HepG2 (cell line): ENCODE results near the gene PDP2. TPM values are rescaled to one million over a fixed set of nuclear protein-coding genes. Genes with fewer than 3 reads are reported as not detected.

Source experiments
- ADNP ChIP-seq: sonication (generic); formaldehyde crosslinking; IDR thresholded peaks from 2 replicates; pipeline ENCODE4 v1.4.0; 2020; ENCODE audit warnings: missing genetic modification reagents
- DR1 ChIP-seq: sonication (generic); formaldehyde crosslinking; IDR thresholded peaks from 2 replicates; pipeline ENCODE4 v1.8.0; 2021; ENCODE audit warnings: mild to moderate bottlenecking, missing genetic modification reagents, inconsistent platforms
- ELF3 ChIP-seq: IDR thresholded peaks from 2 replicates; pipeline ENCODE4 v1.6.1; 2016; ENCODE audit warnings: missing genetic modification reagents, missing compliant biosample characterization
- ERF ChIP-seq: IDR thresholded peaks from 2 replicates; pipeline ENCODE4 v1.6.1; 2018; ENCODE audit warnings: missing biosample characterization, missing genetic modification reagents
- ETV6 ChIP-seq: sonication (generic); formaldehyde crosslinking; conservative IDR thresholded peaks from 2 replicates; pipeline ENCODE4 v1.4.0; 2020; ENCODE audit warnings: missing genetic modification reagents
- EZH2 ChIP-seq: conservative IDR thresholded peaks from 2 replicates; pipeline ENCODE4 v1.6.1; 2012; ENCODE audit warnings: mild to moderate bottlenecking, low read depth, low read length, moderate library complexity
- FOXA3 ChIP-seq: IDR thresholded peaks from 2 replicates; pipeline ENCODE4 v1.6.1; 2016; ENCODE audit warnings: missing genetic modification reagents, missing compliant biosample characterization
- GATA4 ChIP-seq: sonication (generic); IDR thresholded peaks from 2 replicates; pipeline ENCODE4 v1.6.1; 2016; ENCODE audit warnings: antibody characterized with exemption, low read depth, borderline replicate concordance
- HDAC2 ChIP-seq: sonication (generic); formaldehyde crosslinking; IDR thresholded peaks from 2 replicates; pipeline ENCODE4 v1.4.0; 2020; ENCODE audit warnings: missing genetic modification reagents
- MAX ChIP-seq: IDR thresholded peaks from 2 replicates; pipeline ENCODE4 v1.6.1; 2012; ENCODE audit warnings: inconsistent platforms
- NCOA1 ChIP-seq: sonication (generic); formaldehyde crosslinking; IDR thresholded peaks from 2 replicates; pipeline ENCODE4 v1.9.0; 2021; ENCODE audit warnings: missing genetic modification reagents
- NKX3-1 ChIP-seq: sonication (generic); formaldehyde crosslinking; IDR thresholded peaks from 2 replicates; pipeline ENCODE4 v1.5.0; 2020; ENCODE audit warnings: missing genetic modification reagents
- PRDM4 ChIP-seq: sonication (generic); formaldehyde crosslinking; IDR thresholded peaks from 2 replicates; pipeline ENCODE4 v1.9.0; 2021; ENCODE audit warnings: missing genetic modification reagents, borderline replicate concordance
- PRMT3 ChIP-seq: sonication (generic); formaldehyde crosslinking; IDR thresholded peaks from 2 replicates; pipeline ENCODE4 v1.8.1; 2022; ENCODE audit warnings: low read depth, mild to moderate bottlenecking, moderate library complexity, missing genetic modification reagents, borderline replicate concordance
- RXRB ChIP-seq: IDR thresholded peaks from 2 replicates; pipeline ENCODE4 v1.6.1; 2016; ENCODE audit warnings: borderline replicate concordance, missing genetic modification reagents, missing compliant biosample characterization
- SETDB1 ChIP-seq: sonication (generic); formaldehyde crosslinking; IDR thresholded peaks from 2 replicates; pipeline ENCODE4 v1.5.1; 2020; ENCODE audit warnings: missing genetic modification reagents, mild to moderate bottlenecking, borderline replicate concordance
- SIX4 ChIP-seq: sonication (generic); formaldehyde crosslinking; IDR thresholded peaks from 2 replicates; pipeline ENCODE4 v1.4.0; 2020; ENCODE audit warnings: missing genetic modification reagents
- SP4 ChIP-seq: sonication (generic); formaldehyde crosslinking; IDR thresholded peaks from 2 replicates; pipeline ENCODE4 v1.8.1; 2023; ENCODE audit warnings: mild to moderate bottlenecking, missing genetic modification reagents
- ZFP1 ChIP-seq: IDR thresholded peaks from 2 replicates; pipeline ENCODE4 v1.6.1; 2016
- ZFX ChIP-seq: sonication (generic); formaldehyde crosslinking; IDR thresholded peaks from 2 replicates; pipeline ENCODE4 v1.4.0; 2020; ENCODE audit warnings: mild to moderate bottlenecking, low read depth, missing genetic modification reagents, moderate library complexity
- ZMAT3 ChIP-seq: sonication (generic); formaldehyde crosslinking; conservative IDR thresholded peaks from 2 replicates; pipeline ENCODE4 v1.7.0; 2021; ENCODE audit warnings: missing genetic modification reagents
- ZMYM2 ChIP-seq: sonication (generic); formaldehyde crosslinking; IDR thresholded peaks from 2 replicates; pipeline ENCODE4 v1.8.0; 2022; ENCODE audit warnings: mild to moderate bottlenecking, missing genetic modification reagents
- ZNF276 ChIP-seq: sonication (generic); formaldehyde crosslinking; IDR thresholded peaks from 2 replicates; pipeline ENCODE4 v1.4.0; 2020; ENCODE audit warnings: mild to moderate bottlenecking, low read depth, missing genetic modification reagents
- ZNF317 ChIP-seq: sonication (generic); formaldehyde crosslinking; IDR thresholded peaks from 2 replicates; pipeline ENCODE4 v1.5.0; 2020; ENCODE audit warnings: mild to moderate bottlenecking, missing genetic modification reagents
- ZNF430 ChIP-seq: sonication (generic); formaldehyde crosslinking; IDR thresholded peaks from 2 replicates; pipeline ENCODE4 v1.9.0; 2021; ENCODE audit warnings: mild to moderate bottlenecking, missing genetic modification reagents
- ZNF580 ChIP-seq: IDR thresholded peaks from 2 replicates; pipeline ENCODE4 v1.6.1; 2016; ENCODE audit warnings: low read depth, borderline replicate concordance
- ZNF652 ChIP-seq: IDR thresholded peaks from 2 replicates; pipeline ENCODE4 v1.6.1; 2016; ENCODE audit warnings: low read depth, borderline replicate concordance
- polyA plus RNA-seq, 8 experiments: library from polyadenylated mRNA; depleted of rRNA in 3 of 8; stranded (reverse) in 7 of 8; unstranded in 1 of 8; fragments of >200 nt; fragmentation: Illumina TruSeq in 4 of 8; extraction: Trizol in 4 of 8; gene quantifications; 2 replicates each; pipeline versions ENCODE4 v1.2.1 to v1.2.3, GENCODE V29; 2011 to 2016; ENCODE audit warnings: low read depth in 4 of 8, missing spikeins in 1 of 8, mixed read lengths in 1 of 8; ENCODE audit not compliant: insufficient read depth in 1 of 8
- total RNA-seq, 5 experiments: library from RNA; depleted of rRNA; stranded (reverse); fragments of >200 nt; fragmentation: Illumina TruSeq; extraction: Trizol; gene quantifications; 2 replicates each; pipeline ENCODE4 v1.2.3, GENCODE V29; 2016; ENCODE audit warnings: low read depth in 1 of 5

The PDP2 gene
- total and polyA plus RNA-seq, 2 of the 13 experiments (the other 11 are each of a cell fraction or from before 2014, with no cell fraction given): 12.8 to 15.8 TPM

GRCh38 chr16:66904846-66905632 is 24.7 kb downstream of the PDP2 start (continued):
- TF ChIP-seq ZNF430 (CRISPR knock-in tag) (0 out of 2 replicates have a peak, but pooled peaks have one; percentile 13), ZFP1 (CRISPR knock-in tag) (0 out of 2 replicates have a peak, but pooled peaks have one; percentile 21), ERF (peak; percentile 53; the same call in 1 of the 2 replicates), NCOA1 (CRISPR knock-in tag) (no peak), ZMAT3 (CRISPR knock-in tag) (0 out of 2 replicates have a peak, but pooled peaks have one; percentile 22), ELF3 (CRISPR knock-in tag) (peak; percentile 42; the same call in 1 of the 2 replicates), SIX4 (CRISPR knock-in tag) (peak; percentile 80; the same call in 1 of the 2 replicates), PRMT3 (CRISPR knock-in tag) (no peak), GATA4 (peak; percentile 84; the same call in 1 of the 2 replicates), SETDB1 (no peak), MAX (peak; percentile 39; the same call in 1 of the 2 replicates), EZH2 (no peak), FOXA3 (CRISPR knock-in tag) (peak; percentile 96), ADNP (CRISPR knock-in tag) (0 out of 2 replicates have a peak, but pooled peaks have one; percentile 12), RXRB (CRISPR knock-in tag) (peak; percentile 84), ZNF580 (CRISPR knock-in tag) (no peak; the same call in 1 of the 2 replicates), SP4 (CRISPR knock-in tag) (no peak; the same call in 1 of the 2 replicates), ZFX (CRISPR knock-in tag) (peak; percentile 70), ZNF652 (CRISPR knock-in tag) (no peak), HDAC2 (peak; percentile 85), DR1 (CRISPR knock-in tag) (no peak; the same call in 1 of the 2 replicates), PRDM4 (CRISPR knock-in tag) (no peak), ETV6 (0 out of 2 replicates have a peak, but pooled peaks have one; percentile 18), ZMYM2 (CRISPR knock-in tag) (0 out of 2 replicates have a peak, but pooled peaks have one; percentile 51), ZNF276 (CRISPR knock-in tag) (no peak), ZNF317 (CRISPR knock-in tag) (peak; percentile 45; the same call in 1 of the 2 replicates), NKX3-1 (0 out of 2 replicates have a peak, but pooled peaks have one; percentile 46)
